Osteoblast (primary cell): ENCODE results near the gene KIF26B. TPM values are rescaled to one million over a fixed set of nuclear protein-coding genes. Genes with fewer than 3 reads are reported as not detected.
A peak's percentile ranks its signal among the peaks of the same experiment; 100 is the strongest.
"Not testable (repeated sequence)": the region's sequence is repeated elsewhere in the genome, so short reads cannot be mapped to it uniquely, and the experiment has no call there.

ENCODE experiments used
- DNase-seq: peaks from one replicate; pipeline ENCODE4 v3.0.0; 2011; ENCODE audit warnings: low spot score, mixed read lengths; ENCODE audit not compliant: insufficient read length; ENCODE audit errors: missing footprints
- H2AFZ ChIP-seq: 2 replicates; pipeline ENCODE4 v1.6.0; 2011; ENCODE audit warnings: mild to moderate bottlenecking, low read length
- H3K27ac ChIP-seq: 2 replicates; pipeline ENCODE4 v1.5.1; 2011; ENCODE audit warnings: mild to moderate bottlenecking, low read depth, low read length, moderate library complexity
- H3K27me3 ChIP-seq: 2 replicates; pipeline ENCODE4 v1.6.0; 2012; ENCODE audit warnings: mild to moderate bottlenecking, control low read depth, inconsistent platforms, low read length, moderate library complexity; ENCODE audit not compliant: insufficient read depth
- H3K36me3 ChIP-seq: 2 replicates; pipeline ENCODE4 v1.5.1; 2011; ENCODE audit warnings: mild to moderate bottlenecking, low read length, control low read depth, moderate library complexity; ENCODE audit not compliant: insufficient read depth
- H3K4me1 ChIP-seq: 2 replicates; pipeline ENCODE4 v1.5.1; 2011; ENCODE audit warnings: mild to moderate bottlenecking, low read length, control low read depth, moderate library complexity; ENCODE audit not compliant: insufficient read depth
- H3K4me2 ChIP-seq: 2 replicates; pipeline ENCODE4 v1.6.0; 2011; ENCODE audit warnings: mild to moderate bottlenecking, low read length; ENCODE audit not compliant: insufficient read depth
- H3K4me3 ChIP-seq: fragments of 200-600 bp; sonication (generic); 3 replicates; pipeline ENCODE4 v1.5.1; 2012; ENCODE audit warnings: mild to moderate bottlenecking, low read length, inconsistent platforms; ENCODE audit not compliant: insufficient read depth
- H3K79me2 ChIP-seq: 2 replicates; pipeline ENCODE4 v1.6.0; 2012; ENCODE audit warnings: mild to moderate bottlenecking, low read length, control low read depth, inconsistent platforms; ENCODE audit not compliant: insufficient read depth
- H3K9me3 ChIP-seq: 2 replicates; pipeline ENCODE4 v1.5.1; 2011; ENCODE audit warnings: low read depth, low read length, control low read depth
- H4K20me1 ChIP-seq: 2 replicates; pipeline ENCODE4 v1.6.0; 2012; ENCODE audit warnings: mild to moderate bottlenecking, low read length, control low read depth; ENCODE audit not compliant: insufficient read depth
- CTCF ChIP-seq: IDR thresholded peaks from 2 replicates; pipeline ENCODE4 v1.5.1; 2011; ENCODE audit warnings: mild to moderate bottlenecking, low read depth, low read length, moderate library complexity; ENCODE audit errors: extremely low read depth
- total RNA-seq: library from RNA; depleted of rRNA; stranded (reverse); fragments of >200 nt; gene quantifications from 2 replicates; pipeline ENCODE4 v1.2.3, GENCODE V29; 2012

The KIF26B gene
- total RNA-seq, 1 donor: 22.1 TPM

GRCh38 chr1:245695211-245695610 is 540.4 kb downstream of the KIF26B start:
- H3K27me3 ChIP-seq: no peaks in the 10 kb centered on the region
- H3K79me2 ChIP-seq: no peaks in the 10 kb centered on the region
- no peak overlapping the region for H3K27ac ChIP-seq
- no peaks in the 10 kb centered on the region for H3K4me1 ChIP-seq
- no peaks in the 10 kb centered on the region for H4K20me1 ChIP-seq
- no peak overlapping the region for H2AFZ ChIP-seq
- H3K4me3 ChIP-seq: no peak overlapping the region
- TF ChIP-seq CTCF: no peak
- no peaks in the 10 kb centered on the region for H3K36me3 ChIP-seq
- H3K9me3 ChIP-seq: no peaks in the 10 kb centered on the region
- peak; percentile 52 for DNase-seq
- H3K4me2 ChIP-seq: no peak overlapping the region

GRCh38 chr1:245695701-245696100 is 540.9 kb downstream of the KIF26B start:
- not testable (repeated sequence) for H3K4me2 ChIP-seq, H4K20me1 ChIP-seq, H3K9me3 ChIP-seq, H3K27me3 ChIP-seq, H3K4me1 ChIP-seq, H3K4me3 ChIP-seq, H2AFZ ChIP-seq, H3K36me3 ChIP-seq, H3K27ac ChIP-seq, H3K79me2 ChIP-seq
- DNase-seq: peak; percentile 25

GRCh38 chr1:245698116-245698515 is 543.3 kb downstream of the KIF26B start:
- H2AFZ ChIP-seq: no peak overlapping the region
- no peaks in the 10 kb centered on the region for H4K20me1 ChIP-seq
- no peaks in the 10 kb centered on the region for H3K36me3 ChIP-seq
- H3K4me1 ChIP-seq: no peaks in the 10 kb centered on the region
- no peak overlapping the region for H3K27ac ChIP-seq
- no peak overlapping the region for H3K4me3 ChIP-seq
- no peaks in the 10 kb centered on the region for H3K27me3 ChIP-seq
- no peak overlapping the region for H3K4me2 ChIP-seq
- no peaks in the 10 kb centered on the region for H3K9me3 ChIP-seq
- no peak for DNase-seq
- H3K79me2 ChIP-seq: no peaks in the 10 kb centered on the region
- no peak for TF ChIP-seq CTCF

GRCh38 chr1:245698860-245699259 is 544.1 kb downstream of the KIF26B start:
- peak; percentile 14 for DNase-seq
- H2AFZ ChIP-seq: no peak overlapping the region
- H3K4me1 ChIP-seq: no peaks in the 10 kb centered on the region
- H3K27me3 ChIP-seq: no peaks in the 10 kb centered on the region
- H3K4me3 ChIP-seq: no peak overlapping the region
- H4K20me1 ChIP-seq: no peaks in the 10 kb centered on the region
- no peaks in the 10 kb centered on the region for H3K79me2 ChIP-seq
- H3K36me3 ChIP-seq: no peaks in the 10 kb centered on the region
- no peak overlapping the region for H3K4me2 ChIP-seq
- no peak for TF ChIP-seq CTCF
- no peaks in the 10 kb centered on the region for H3K9me3 ChIP-seq
- no peak overlapping the region for H3K27ac ChIP-seq

- Histone ChIP-seq H3K36me3 (no peaks in the 10 kb centered on the region), H3K79me2 (no peaks in the 10 kb centered on the region), H3K27ac (no peak overlapping the region), H4K20me1 (no peaks in the 10 kb centered on the region), H3K4me3 (no peak overlapping the region), H3K4me1 (peaks cover 9% of the 10 kb centered on the region), H2AFZ (no peak overlapping the region), H3K9me3 (no peaks in the 10 kb centered on the region), H3K27me3 (no peaks in the 10 kb centered on the region), H3K4me2 (no peak overlapping the region)
- peak; percentile 38 for DNase-seq
- no peak for TF ChIP-seq CTCF
These were observed 545.8 kb downstream of the KIF26B start for GRCh38 chr1:245700631-245701030.
